Fibroblast of skin of scalp (primary cell): ENCODE measurements around the gene DOCK9.
"Not testable (repeated sequence)": the region's sequence is repeated elsewhere in the genome, so short reads cannot be mapped to it uniquely, and the experiment has no call there.

Experiments
- DNase-seq: peaks from one replicate; pipeline ENCODE4 v3.0.0-alpha.2; 2013

The DOCK9 gene

GRCh38 chr13:98915981-98916380, 61.9 kb downstream of the DOCK9 start:
- DNase-seq: no peak

- no peak for DNase-seq
These were observed 62.3 kb downstream of the DOCK9 start for GRCh38 chr13:98915563-98915962.

- no peak for DNase-seq
These were observed 64.1 kb downstream of the DOCK9 start for GRCh38 chr13:98913741-98914140.

- DNase-seq: no peak
These were observed 65.0 kb downstream of the DOCK9 start for GRCh38 chr13:98912846-98913245.

GRCh38 chr13:98910501-98910951, 67.3 kb downstream of the DOCK9 start:
- DNase-seq: peak; percentile 54

GRCh38 chr13:98909016-98909415, 68.8 kb downstream of the DOCK9 start:
- DNase-seq: no peak

GRCh38 chr13:98906746-98907502, 70.9 kb downstream of the DOCK9 start:
- no peak for DNase-seq

GRCh38 chr13:98905199-98905598, 72.7 kb downstream of the DOCK9 start:
- no peak for DNase-seq

- DNase-seq: no peak
These were observed 77.4 kb downstream of the DOCK9 start for GRCh38 chr13:98900442-98900841.

GRCh38 chr13:98897706-98898105, 80.2 kb downstream of the DOCK9 start:
- DNase-seq: no peak

- DNase-seq: no peak
These were observed 81.1 kb downstream of the DOCK9 start for GRCh38 chr13:98896868-98897144.

GRCh38 chr13:98896083-98896867, 81.6 kb downstream of the DOCK9 start:
- no peak for DNase-seq

- DNase-seq: not testable (repeated sequence)
These were observed 83.0 kb downstream of the DOCK9 start for GRCh38 chr13:98894814-98895213.

- DNase-seq: no peak
These were observed 84.5 kb downstream of the DOCK9 start for GRCh38 chr13:98893371-98893770.

GRCh38 chr13:98892821-98893220, 85.0 kb downstream of the DOCK9 start:
- DNase-seq: no peak

GRCh38 chr13:98892077-98892476, 85.8 kb downstream of the DOCK9 start:
- DNase-seq: no peak

- no peak for DNase-seq
These were observed 86.9 kb downstream of the DOCK9 start for GRCh38 chr13:98890925-98891324.

GRCh38 chr13:98890186-98890585, 87.7 kb downstream of the DOCK9 start:
- DNase-seq: peak; percentile 55

- no peak for DNase-seq
These were observed 88.3 kb downstream of the DOCK9 start for GRCh38 chr13:98889419-98890085.

- DNase-seq: no peak
These were observed 89.0 kb downstream of the DOCK9 start for GRCh38 chr13:98888890-98889279.

GRCh38 chr13:98888222-98888889, 89.5 kb downstream of the DOCK9 start:
- no peak for DNase-seq

GRCh38 chr13:98886587-98887230, 91.2 kb downstream of the DOCK9 start:
- DNase-seq: no peak

- DNase-seq: no peak
These were observed 92.3 kb downstream of the DOCK9 start for GRCh38 chr13:98885600-98885999.
